H1 (cell line): ENCODE results near the gene TEAD3. TPM values are rescaled to one million over a fixed set of nuclear protein-coding genes. Genes with fewer than 3 reads are reported as not detected.

Experiments
- KDM1A ChIP-seq: fragments of 200-600, 300-600 bp; sonication (generic); IDR thresholded peaks from 2 replicates; pipeline ENCODE4 v1.7.1; 2016; ENCODE audit warnings: mild to moderate bottlenecking, low read length, borderline replicate concordance
- polyA plus RNA-seq, 7 experiments: library from polyadenylated mRNA; depleted of rRNA in 3 of 7; stranded (reverse) in 5 of 7; unstranded in 2 of 7; fragments of >200 nt in 5 of 7; fragments of 200-250 nt in 2 of 7; gene quantifications; 1 replicate in 5 of 7; 2 replicates in 1 of 7; 4 replicates in 1 of 7; pipeline versions ENCODE4 v1.2.1 to v1.2.3, GENCODE V29; 2011 to 2013; ENCODE audit warnings: missing spikeins in 2 of 7, mixed read lengths in 2 of 7
- total RNA-seq: library from RNA; stranded (reverse); fragmentation: NEBNext Ultra II Directional; extraction: Animal tissue kit (Norgen Biotek cat#: 25700); gene quantifications from 2 replicates; pipeline ENCODE4 v1.2.1, GENCODE V29; 2021

Gene TEAD3
- total and polyA plus RNA-seq, 2 of the 8 experiments (the other 6 are each of a cell fraction or from before 2014, with no cell fraction given) = 20.1 to 28.7 TPM

DNA sequence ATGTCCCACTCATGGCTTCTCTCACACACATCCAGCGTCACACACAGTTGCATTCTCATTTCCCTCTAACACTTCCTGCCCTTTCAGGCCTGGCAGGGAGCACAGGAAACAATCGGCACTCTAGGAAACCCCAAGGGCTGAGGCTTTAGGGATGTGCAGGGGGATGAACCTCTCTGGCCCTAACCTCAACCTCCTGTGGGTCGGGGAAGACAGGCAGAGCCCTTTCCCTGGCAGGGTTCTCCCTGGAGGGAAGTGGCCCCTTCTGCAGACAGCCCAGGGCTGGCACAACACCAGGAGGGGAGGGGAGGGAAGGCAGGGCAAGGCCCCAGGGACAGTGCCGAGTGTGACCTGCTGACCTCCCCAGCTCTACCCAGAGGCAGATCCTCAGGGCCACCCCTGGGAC lies 2.7 kb downstream of the TEAD3 start (continued):
- TF ChIP-seq KDM1A = no peak
